ENCODE data around the gene LENEP.

Gene LENEP

DNA sequence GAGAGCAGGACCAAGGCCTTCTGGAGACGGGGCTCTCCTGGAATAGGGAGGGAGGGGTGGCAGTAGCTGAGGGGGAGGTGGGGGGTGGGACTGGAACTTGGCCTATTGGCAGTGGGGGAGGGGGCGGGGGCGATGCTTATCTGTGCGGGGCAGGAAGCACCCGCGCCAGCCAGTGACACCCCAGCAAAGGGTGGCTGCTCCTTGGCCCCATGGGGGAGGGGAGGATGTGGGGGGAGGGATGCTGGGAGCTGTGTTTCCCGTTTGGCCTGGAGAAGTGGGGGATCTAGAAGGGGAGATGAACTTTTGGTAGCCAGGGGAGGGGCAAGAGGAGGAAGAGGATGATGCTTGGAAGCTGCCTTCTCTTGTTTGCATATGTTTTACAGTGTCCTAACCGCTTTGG is 20.2 kb downstream of the LENEP start:
- peak overlapping the region; percentile 64 for H3K4me3 Mint-ChIP-seq
- no peaks in the 10 kb centered on the region for H3K9me3 Mint-ChIP-seq
- H3K27me3 Mint-ChIP-seq, result no peaks in the 10 kb centered on the region
- no peak for DNase-seq
- H3K36me3 Mint-ChIP-seq (ENCODE audit: low read depth), result peaks cover 76% of the 10 kb centered on the region
- peak overlapping the region; percentile 91 for H3K27ac Mint-ChIP-seq
- H3K4me1 Mint-ChIP-seq (ENCODE audit: low read depth), result peaks cover 77% of the 10 kb centered on the region

DNA sequence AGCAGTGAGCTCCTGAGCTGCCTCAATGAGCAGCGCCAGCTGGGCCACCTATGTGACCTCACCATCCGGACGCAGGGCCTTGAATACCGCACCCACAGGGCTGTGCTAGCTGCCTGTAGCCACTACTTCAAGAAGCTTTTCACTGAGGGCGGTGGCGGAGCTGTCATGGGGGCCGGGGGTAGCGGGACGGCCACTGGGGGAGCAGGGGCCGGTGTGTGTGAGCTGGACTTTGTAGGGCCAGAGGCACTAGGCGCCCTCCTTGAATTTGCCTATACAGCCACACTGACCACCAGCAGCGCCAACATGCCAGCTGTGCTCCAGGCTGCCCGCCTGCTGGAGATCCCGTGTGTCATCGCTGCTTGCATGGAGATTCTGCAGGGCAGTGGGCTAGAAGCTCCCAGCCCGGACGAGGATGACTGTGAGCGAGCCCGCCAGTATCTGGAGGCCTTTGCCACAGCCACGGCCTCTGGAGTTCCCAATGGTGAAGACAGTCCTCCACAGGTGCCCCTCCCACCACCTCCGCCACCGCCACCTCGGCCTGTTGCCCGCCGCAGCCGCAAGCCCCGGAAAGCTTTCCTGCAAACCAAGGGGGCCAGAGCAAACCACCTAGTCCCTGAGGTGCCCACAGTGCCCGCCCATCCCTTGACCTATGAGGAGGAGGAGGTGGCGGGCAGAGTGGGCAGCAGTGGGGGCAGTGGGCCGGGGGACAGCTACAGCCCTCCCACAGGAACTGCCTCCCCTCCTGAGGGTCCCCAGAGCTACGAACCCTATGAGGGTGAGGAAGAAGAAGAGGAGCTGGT is 21.5 kb downstream of the LENEP start:
- Mint-ChIP-seq H3K4me3 (no peak overlapping the region), H3K36me3 (ENCODE audit: low read depth) (peaks cover 77% of the 10 kb centered on the region), H3K27ac (no peak overlapping the region), H3K4me1 (ENCODE audit: low read depth) (peaks cover 83% of the 10 kb centered on the region), H3K27me3 (no peaks in the 10 kb centered on the region), H3K9me3 (no peaks in the 10 kb centered on the region)
- DNase-seq, result no peak

DNA sequence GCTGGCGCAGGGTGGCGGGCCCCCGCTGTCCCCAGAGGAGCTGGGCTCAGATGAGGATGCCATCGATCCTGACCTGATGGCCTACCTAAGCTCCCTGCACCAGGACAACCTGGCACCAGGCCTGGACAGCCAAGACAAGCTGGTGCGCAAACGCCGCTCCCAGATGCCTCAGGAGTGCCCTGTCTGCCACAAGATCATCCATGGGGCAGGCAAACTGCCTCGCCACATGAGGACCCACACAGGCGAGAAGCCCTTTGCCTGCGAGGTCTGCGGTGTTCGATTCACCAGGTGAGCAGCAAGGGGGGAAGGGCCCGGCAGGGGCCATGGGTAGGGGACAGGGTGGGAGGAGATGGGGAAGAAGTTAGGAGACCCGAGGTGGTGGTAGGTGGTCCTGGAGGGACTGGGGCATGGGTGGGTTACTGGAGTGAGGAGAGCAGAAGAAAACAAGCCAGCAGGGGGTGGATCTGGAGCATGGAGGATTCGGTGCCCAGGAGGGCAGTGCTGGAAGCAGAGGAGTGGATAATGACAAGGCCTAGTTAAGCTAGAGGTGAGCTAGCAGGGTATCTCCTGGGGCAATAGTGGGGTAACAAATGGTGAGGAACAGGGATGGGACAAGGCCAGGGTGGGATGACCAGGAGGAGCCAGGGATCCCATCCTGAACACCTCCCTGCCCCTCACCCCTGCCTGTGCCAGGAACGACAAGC is 22.3 kb downstream of the LENEP start:
- H3K36me3 Mint-ChIP-seq (ENCODE audit: low read depth), result peaks cover 72% of the 10 kb centered on the region
- H3K4me1 Mint-ChIP-seq (ENCODE audit: low read depth), result peaks cover 79% of the 10 kb centered on the region
- H3K27ac Mint-ChIP-seq, result peak overlapping the region; percentile 74
- H3K9me3 Mint-ChIP-seq, result no peaks in the 10 kb centered on the region
- DNase-seq, result no peak
- no peaks in the 10 kb centered on the region for H3K27me3 Mint-ChIP-seq
- H3K4me3 Mint-ChIP-seq, result peak overlapping the region; percentile 20

DNA sequence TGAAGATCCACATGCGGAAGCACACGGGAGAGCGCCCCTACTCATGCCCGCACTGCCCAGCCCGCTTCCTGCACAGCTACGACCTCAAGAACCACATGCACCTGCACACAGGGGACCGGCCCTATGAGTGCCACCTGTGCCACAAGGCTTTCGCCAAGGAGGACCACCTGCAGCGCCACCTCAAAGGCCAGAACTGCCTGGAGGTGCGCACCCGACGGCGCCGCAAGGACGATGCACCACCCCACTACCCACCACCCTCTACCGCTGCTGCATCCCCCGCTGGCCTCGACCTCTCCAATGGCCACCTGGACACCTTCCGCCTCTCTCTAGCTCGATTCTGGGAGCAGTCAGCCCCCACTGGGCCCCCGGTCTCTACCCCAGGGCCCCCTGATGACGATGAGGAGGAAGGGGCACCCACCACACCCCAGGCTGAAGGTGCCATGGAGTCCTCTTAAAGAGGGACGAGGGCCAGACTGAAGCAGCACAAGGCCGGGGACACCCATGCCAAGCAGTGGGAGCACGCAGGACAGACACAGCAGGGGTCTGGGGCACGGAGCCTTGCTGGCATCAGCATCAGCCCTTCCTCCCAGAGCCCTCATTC is 22.9 kb downstream of the LENEP start:
- peak; percentile 54 for DNase-seq
- peak overlapping the region; percentile 74 for H3K27ac Mint-ChIP-seq
- H3K4me1 Mint-ChIP-seq (ENCODE audit: low read depth), result peaks cover 73% of the 10 kb centered on the region
- peak overlapping the region; percentile 48 for H3K4me3 Mint-ChIP-seq
- H3K36me3 Mint-ChIP-seq (ENCODE audit: low read depth), result peaks cover 67% of the 10 kb centered on the region
- no peaks in the 10 kb centered on the region for H3K9me3 Mint-ChIP-seq
- H3K27me3 Mint-ChIP-seq, result no peaks in the 10 kb centered on the region

DNA sequence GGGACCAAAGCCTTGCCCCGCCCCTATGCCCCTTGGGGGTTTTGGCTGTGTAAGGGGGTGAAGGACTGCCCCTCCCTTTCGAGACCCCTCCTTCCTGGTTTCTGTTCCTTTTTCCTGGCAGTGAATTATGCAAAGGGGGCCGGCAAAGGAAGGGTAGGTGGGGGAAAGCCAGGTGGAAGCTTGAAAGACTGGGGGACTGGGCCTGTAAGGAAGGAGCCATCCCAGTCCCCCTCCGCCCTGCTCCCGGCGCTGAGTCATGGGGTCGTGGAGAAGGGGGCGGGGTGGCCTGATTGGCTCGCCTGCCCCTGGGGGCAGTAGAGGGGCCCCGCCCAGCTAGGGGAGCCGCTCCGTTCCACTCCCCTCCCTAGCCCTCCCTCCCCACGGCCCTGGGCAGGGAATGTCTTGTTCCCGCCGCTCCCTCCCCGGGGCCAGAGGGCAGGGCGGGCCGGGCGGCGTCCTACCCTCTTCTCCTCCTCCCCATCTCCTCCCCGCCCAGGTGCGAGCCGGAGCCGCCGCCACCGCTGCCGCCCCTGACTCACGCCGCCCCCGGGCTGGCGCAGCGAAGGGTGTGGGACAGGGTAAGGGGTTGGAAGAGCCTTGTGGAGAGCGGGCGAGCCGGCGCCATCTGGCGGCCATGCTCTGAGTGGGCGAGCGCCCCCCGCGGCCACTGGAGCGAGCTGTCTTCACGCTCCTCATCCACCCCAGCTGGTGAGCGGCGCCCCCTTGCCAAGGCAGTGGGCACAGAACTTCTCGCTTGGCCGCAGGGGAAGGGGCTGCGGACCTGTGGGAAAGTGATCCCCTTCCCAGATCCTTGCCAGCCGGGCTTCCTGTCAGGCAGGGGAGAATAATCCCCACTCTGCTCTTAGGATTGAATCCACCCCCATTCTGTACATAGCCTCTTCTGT is 23.9 kb downstream of the LENEP start:
- peaks cover 62% of the 10 kb centered on the region for H3K36me3 Mint-ChIP-seq (ENCODE audit: low read depth)
- no peaks in the 10 kb centered on the region for H3K27me3 Mint-ChIP-seq
- peak; percentile 94 for DNase-seq
- H3K4me1 Mint-ChIP-seq (ENCODE audit: low read depth), result peaks cover 67% of the 10 kb centered on the region
- H3K9me3 Mint-ChIP-seq, result no peaks in the 10 kb centered on the region
- H3K4me3 Mint-ChIP-seq, result peak overlapping the region; percentile 53
- peak overlapping the region; percentile 74 for H3K27ac Mint-ChIP-seq

DNA sequence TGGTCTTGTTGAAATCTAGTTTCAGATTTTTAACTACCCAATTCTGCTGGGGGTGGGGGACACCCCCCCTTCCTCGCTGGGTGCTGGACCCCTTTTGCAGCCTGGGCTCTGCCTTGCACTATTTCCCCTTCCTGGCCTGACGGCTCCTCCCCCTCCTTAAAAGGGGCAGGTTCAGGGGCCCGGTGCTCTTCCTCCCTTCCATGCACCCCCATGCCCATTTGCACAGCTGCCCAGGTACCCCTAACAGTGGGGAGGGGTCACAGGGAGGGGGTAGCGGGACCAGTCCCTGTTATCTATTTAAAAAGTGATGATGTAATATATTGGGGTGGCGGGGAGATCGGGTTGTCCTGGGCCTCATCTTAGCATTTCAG is 24.5 kb downstream of the LENEP start:
- Mint-ChIP-seq H3K9me3 (no peaks in the 10 kb centered on the region), H3K27me3 (no peaks in the 10 kb centered on the region), H3K36me3 (ENCODE audit: low read depth) (peaks cover 56% of the 10 kb centered on the region), H3K4me3 (peak overlapping the region; percentile 53), H3K27ac (peak overlapping the region; percentile 73), H3K4me1 (ENCODE audit: low read depth) (peaks cover 61% of the 10 kb centered on the region)
- no peak for DNase-seq

DNA sequence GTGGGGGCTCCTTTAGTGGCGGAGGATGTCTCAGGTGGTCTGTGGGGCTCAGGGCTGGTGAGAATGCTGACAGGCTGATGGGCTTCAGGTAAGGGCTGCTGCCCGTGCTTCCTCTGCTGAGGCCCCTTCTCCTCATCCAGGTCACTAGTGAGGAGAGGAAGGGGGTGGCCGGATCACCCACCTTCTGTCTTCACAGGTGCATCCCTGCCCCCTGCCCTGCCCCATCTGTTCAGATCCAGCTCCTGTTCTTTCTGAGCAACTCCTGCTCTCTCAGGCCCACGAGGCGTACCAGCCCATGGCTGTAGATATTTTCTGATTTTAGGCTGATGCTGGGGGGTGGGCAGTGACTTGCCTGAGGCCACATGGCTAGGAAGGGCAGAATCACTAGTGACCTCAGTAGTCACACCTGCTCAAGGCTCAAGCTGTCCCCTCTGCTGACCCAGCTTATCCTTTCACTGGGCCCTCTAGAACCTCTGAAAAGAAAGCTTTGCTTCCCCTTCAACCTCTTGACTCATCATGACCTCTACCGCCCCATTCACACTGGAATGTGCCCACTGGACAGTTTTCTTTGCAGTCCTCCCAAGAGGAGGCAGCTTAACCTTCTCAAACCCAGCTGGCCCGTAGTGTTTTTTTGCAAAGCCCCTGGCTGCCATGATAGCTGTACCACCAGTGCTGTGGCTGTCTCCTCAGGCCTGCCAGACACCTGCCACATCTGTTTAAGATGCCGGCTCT is 25.4 kb downstream of the LENEP start:
- Mint-ChIP-seq H3K27ac (peak overlapping the region; percentile 56), H3K4me3 (no peak overlapping the region), H3K27me3 (no peaks in the 10 kb centered on the region), H3K9me3 (no peaks in the 10 kb centered on the region), H3K4me1 (ENCODE audit: low read depth) (peaks cover 53% of the 10 kb centered on the region), H3K36me3 (ENCODE audit: low read depth) (peaks cover 49% of the 10 kb centered on the region)
- DNase-seq, result no peak

DNA sequence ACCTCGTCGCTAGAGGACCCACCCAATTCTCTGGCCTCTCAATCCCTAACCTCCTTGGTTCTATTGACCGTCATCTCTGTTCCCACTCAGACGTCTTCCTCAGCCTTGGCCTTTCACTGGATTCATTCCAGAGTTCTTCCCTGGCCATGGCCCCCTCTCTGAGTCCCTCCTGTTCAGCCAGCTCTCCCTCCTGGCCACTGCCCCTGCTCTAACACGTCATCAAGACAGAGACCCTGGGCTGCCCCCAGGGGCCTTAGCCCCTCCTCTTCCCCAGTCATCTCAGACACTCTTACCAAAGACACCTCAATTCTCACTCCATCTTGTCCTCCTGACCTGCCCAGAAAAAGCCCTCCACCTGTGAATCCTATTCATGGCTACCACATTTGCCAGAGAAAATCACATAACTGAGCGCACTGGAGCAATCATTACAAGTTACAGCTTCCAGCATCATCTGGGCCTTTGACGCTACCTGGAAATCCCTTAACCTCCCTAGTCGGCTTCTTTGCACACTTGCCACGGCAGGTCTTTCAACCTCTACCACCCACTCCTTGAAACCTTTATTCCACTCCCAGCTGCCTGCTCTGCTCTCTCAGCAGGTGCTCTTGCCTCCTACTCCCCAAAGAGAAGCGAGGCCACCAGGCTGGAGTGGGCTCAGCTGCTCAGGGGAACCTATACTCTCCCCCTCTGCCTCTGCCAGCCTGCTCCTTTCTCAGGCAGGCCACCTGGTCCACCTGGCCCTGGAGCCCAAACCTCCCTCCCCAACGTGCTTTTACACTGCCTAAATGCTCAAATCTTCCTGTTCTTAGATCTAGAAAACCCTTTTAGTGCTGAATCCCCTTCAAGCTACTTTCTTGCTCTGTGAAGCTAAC is 26.2 kb downstream of the LENEP start:
- Mint-ChIP-seq H3K9me3 (no peaks in the 10 kb centered on the region), H3K36me3 (ENCODE audit: low read depth) (peaks cover 40% of the 10 kb centered on the region), H3K27ac (peak overlapping the region; percentile 56), H3K4me3 (no peak overlapping the region), H3K27me3 (no peaks in the 10 kb centered on the region), H3K4me1 (ENCODE audit: low read depth) (peaks cover 45% of the 10 kb centered on the region)
- DNase-seq, result no peak

DNA sequence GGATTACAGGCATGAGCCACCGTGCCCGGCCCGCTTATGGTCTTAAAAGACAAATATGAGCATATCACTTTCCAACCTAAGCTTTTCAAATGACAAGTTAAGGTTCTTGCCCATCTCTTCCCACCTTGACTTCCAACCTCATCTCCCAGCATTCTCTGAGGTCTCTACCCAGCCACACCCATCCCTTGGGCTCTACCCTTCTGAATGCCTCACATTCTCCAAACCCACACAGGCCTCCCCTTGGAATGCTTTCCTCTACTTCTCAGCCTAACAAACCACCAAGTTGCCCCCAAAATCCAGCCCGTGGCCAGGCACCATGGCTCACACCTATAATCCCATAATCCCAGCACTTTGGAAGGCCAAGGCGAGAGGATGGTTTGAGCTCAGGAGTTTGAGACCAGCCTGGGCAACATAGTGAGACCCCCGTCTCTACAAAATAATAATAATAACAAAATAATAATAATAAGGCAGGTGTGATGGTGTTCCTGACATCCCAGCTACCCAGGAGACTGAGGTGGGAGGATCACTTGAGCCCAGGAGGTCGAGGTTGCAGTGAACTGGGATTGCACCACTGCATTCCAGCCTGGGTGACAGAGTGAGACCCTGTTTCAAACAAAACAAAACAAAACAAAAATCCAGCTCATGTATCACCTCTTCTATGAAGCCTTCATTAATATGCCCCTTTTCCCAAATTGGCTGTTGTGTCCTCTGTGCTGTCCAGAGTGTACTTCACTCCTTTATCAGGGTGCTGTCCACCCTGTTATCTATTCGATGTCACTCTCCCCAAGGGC is 28.9 kb downstream of the LENEP start:
- H3K4me1 Mint-ChIP-seq (ENCODE audit: low read depth), result peaks cover 22% of the 10 kb centered on the region
- DNase-seq, result no peak
- peak overlapping the region; percentile 18 for H3K27ac Mint-ChIP-seq
- no peaks in the 10 kb centered on the region for H3K27me3 Mint-ChIP-seq
- peak overlapping the region; percentile 1 for H3K4me3 Mint-ChIP-seq
- H3K36me3 Mint-ChIP-seq (ENCODE audit: low read depth), result peaks cover 18% of the 10 kb centered on the region
- H3K9me3 Mint-ChIP-seq, result no peaks in the 10 kb centered on the region

DNA sequence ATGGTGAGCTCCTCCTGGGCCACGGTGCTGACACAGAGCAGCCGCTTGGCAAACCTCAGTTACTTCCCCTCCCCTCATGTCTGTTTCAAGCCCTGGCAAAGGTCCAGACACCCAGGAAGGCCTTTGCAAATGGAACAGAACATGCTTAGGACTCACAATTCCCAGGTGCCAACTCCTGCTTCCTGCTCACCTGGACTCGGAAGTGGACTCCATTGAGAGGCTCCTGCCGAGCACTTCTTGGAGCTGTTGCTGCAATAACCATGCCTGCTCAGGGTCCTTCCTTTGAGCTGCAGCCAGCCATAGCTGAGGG is 29.5 kb downstream of the LENEP start:
- no peaks in the 10 kb centered on the region for H3K27me3 Mint-ChIP-seq
- peaks cover 18% of the 10 kb centered on the region for H3K4me1 Mint-ChIP-seq (ENCODE audit: low read depth)
- H3K36me3 Mint-ChIP-seq (ENCODE audit: low read depth), result peaks cover 13% of the 10 kb centered on the region
- peak overlapping the region; percentile 18 for H3K27ac Mint-ChIP-seq
- H3K9me3 Mint-ChIP-seq, result no peaks in the 10 kb centered on the region
- H3K4me3 Mint-ChIP-seq, result no peak overlapping the region
- DNase-seq, result no peak

DNA sequence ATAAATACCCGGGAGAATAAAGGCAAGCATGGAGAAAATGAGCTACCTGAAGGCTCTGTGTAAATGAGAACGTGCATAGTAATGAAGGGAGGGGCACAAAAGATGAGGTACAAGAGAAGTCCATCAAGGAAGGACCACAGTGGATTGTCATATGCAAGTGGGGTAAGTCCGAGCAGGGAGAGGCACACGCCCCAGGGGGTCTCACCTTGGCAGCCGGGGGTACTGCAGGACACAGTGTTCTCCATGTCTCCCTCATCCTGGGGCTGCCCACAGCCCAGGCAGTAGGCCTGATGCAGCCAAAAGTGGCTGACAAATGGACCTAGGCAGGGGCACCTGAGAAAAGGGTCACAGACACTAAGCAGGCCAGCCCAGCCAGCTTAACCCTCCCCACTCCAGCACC is 30.2 kb downstream of the LENEP start:
- H3K9me3 Mint-ChIP-seq, result no peaks in the 10 kb centered on the region
- peaks cover 12% of the 10 kb centered on the region for H3K36me3 Mint-ChIP-seq (ENCODE audit: low read depth)
- peak overlapping the region; percentile 22 for H3K27ac Mint-ChIP-seq

DNA sequence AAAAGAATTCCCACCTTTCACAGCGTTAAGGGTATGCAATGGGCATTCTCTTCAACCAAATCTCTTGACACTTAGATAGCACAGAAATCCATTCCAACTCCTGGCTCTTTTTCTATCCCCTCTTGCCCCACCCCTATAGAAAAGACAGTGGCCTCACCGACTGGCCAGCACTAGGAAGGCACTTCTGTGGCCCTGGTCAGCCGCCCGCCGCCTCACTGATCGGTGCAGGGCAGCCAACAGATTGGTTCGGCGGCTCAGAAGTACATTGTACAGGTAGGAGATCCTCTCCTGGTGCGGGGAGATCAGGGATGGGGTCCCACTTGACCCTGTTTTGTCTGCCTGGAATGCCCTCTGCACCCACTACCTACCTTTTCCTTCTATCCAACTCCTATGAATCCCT is 30.9 kb downstream of the LENEP start:
- H3K4me1 Mint-ChIP-seq (ENCODE audit: low read depth), result peaks cover 8% of the 10 kb centered on the region
- no peaks in the 10 kb centered on the region for H3K27me3 Mint-ChIP-seq
- no peak for DNase-seq
- no peak overlapping the region for H3K27ac Mint-ChIP-seq
- no peak overlapping the region for H3K4me3 Mint-ChIP-seq
- peaks cover 5% of the 10 kb centered on the region for H3K36me3 Mint-ChIP-seq (ENCODE audit: low read depth)
- H3K9me3 Mint-ChIP-seq, result no peaks in the 10 kb centered on the region

More for the DNA sequence above, 30.2 kb downstream of the LENEP start:
- Mint-ChIP-seq H3K27me3 (no peaks in the 10 kb centered on the region), H3K4me3 (no peak overlapping the region), H3K4me1 (ENCODE audit: low read depth) (peaks cover 14% of the 10 kb centered on the region)
- DNase-seq, result no peak
